Measurements from ENCODE around the gene PPA2.

The PPA2 gene

GRCh38 chr4:105436414-105436813 is 37.4 kb downstream of the PPA2 start:
- peaks cover 0 to 4% of the 10 kb centered on the region in 2 donors for H3K9me3 ChIP-seq (ENCODE audit: control insufficient read depth in 2 of 2, low read length in 2 of 2)

GRCh38 chr4:105434940-105435339 is 38.9 kb downstream of the PPA2 start:
- Histone ChIP-seq H3K4me3 (ENCODE audit: low read length in 2 of 2) (no peak overlapping the region), H3K36me3 (ENCODE audit: control insufficient read depth in 2 of 2, insufficient read depth in 2 of 2, low read length in 2 of 2) (peaks cover 37 to 39% of the 10 kb centered on the region in 2 donors)

More at GRCh38 chr4:105436414-105436813, 37.4 kb downstream of the PPA2 start:
- Histone ChIP-seq H3K27me3 (ENCODE audit: control insufficient read depth in 2 of 2, insufficient read depth in 2 of 2, low read length in 2 of 2) (no peaks in the 10 kb centered on the region), H3K27ac (ENCODE audit: low read depth in 2 of 2, low read length in 2 of 2) (no peak overlapping the region), H3K4me3 (ENCODE audit: low read length in 2 of 2) (no peak overlapping the region), H3K9ac (ENCODE audit: low read depth in 1 of 2, low read length in 2 of 2) (no peak overlapping the region), H3K36me3 (ENCODE audit: control insufficient read depth in 2 of 2, insufficient read depth in 2 of 2, low read length in 2 of 2) (peaks cover 35 to 46% of the 10 kb centered on the region in 2 donors), H3K4me1 (ENCODE audit: control insufficient read depth in 2 of 2, insufficient read depth in 2 of 2, low read length in 2 of 2) (no peaks in the 10 kb centered on the region)

GRCh38 chr4:105433421-105433820 is 40.4 kb downstream of the PPA2 start:
- Histone ChIP-seq H3K9me3 (ENCODE audit: control insufficient read depth in 2 of 2, low read length in 2 of 2) (peaks cover 0 to 4% of the 10 kb centered on the region in 2 donors), H3K36me3 (ENCODE audit: control insufficient read depth in 2 of 2, insufficient read depth in 2 of 2, low read length in 2 of 2) (peaks cover 39% of the 10 kb centered on the region in 2 donors), H3K4me1 (ENCODE audit: control insufficient read depth in 2 of 2, insufficient read depth in 2 of 2, low read length in 2 of 2) (no peaks in the 10 kb centered on the region), H3K27ac (ENCODE audit: low read depth in 2 of 2, low read length in 2 of 2) (no peak overlapping the region), H3K27me3 (ENCODE audit: control insufficient read depth in 2 of 2, insufficient read depth in 2 of 2, low read length in 2 of 2) (no peaks in the 10 kb centered on the region), H3K4me3 (ENCODE audit: low read length in 2 of 2) (no peak overlapping the region), H3K9ac (ENCODE audit: low read depth in 1 of 2, low read length in 2 of 2) (no peak overlapping the region)

More at GRCh38 chr4:105434940-105435339, 38.9 kb downstream of the PPA2 start:
- Histone ChIP-seq H3K27me3 (ENCODE audit: control insufficient read depth in 2 of 2, insufficient read depth in 2 of 2, low read length in 2 of 2) (no peaks in the 10 kb centered on the region), H3K4me1 (ENCODE audit: control insufficient read depth in 2 of 2, insufficient read depth in 2 of 2, low read length in 2 of 2) (no peaks in the 10 kb centered on the region), H3K9me3 (ENCODE audit: control insufficient read depth in 2 of 2, low read length in 2 of 2) (peaks cover 0 to 4% of the 10 kb centered on the region in 2 donors), H3K9ac (ENCODE audit: low read depth in 1 of 2, low read length in 2 of 2) (no peak overlapping the region), H3K27ac (ENCODE audit: low read depth in 2 of 2, low read length in 2 of 2) (no peak overlapping the region)

- Histone ChIP-seq H3K4me3 (ENCODE audit: low read length in 2 of 2) (no peak overlapping the region), H3K36me3 (ENCODE audit: control insufficient read depth in 2 of 2, insufficient read depth in 2 of 2, low read length in 2 of 2) (peaks cover 35% of the 10 kb centered on the region in 2 donors), H3K27me3 (ENCODE audit: control insufficient read depth in 2 of 2, insufficient read depth in 2 of 2, low read length in 2 of 2) (no peaks in the 10 kb centered on the region), H3K9ac (ENCODE audit: low read depth in 1 of 2, low read length in 2 of 2) (no peak overlapping the region), H3K4me1 (ENCODE audit: control insufficient read depth in 2 of 2, insufficient read depth in 2 of 2, low read length in 2 of 2) (no peaks in the 10 kb centered on the region), H3K9me3 (ENCODE audit: control insufficient read depth in 2 of 2, low read length in 2 of 2) (peaks cover 0 to 4% of the 10 kb centered on the region in 2 donors), H3K27ac (ENCODE audit: low read depth in 2 of 2, low read length in 2 of 2) (no peak overlapping the region)
Measured at GRCh38 chr4:105432438-105432837, 41.4 kb downstream of the PPA2 start.

- H3K36me3 ChIP-seq (ENCODE audit: control insufficient read depth in 2 of 2, insufficient read depth in 2 of 2, low read length in 2 of 2) = peaks cover 29 to 36% of the 10 kb centered on the region in 2 donors
Measured at GRCh38 chr4:105430811-105431210, 43.1 kb downstream of the PPA2 start.

GRCh38 chr4:105426187-105426897 is 47.5 kb downstream of the PPA2 start:
- Histone ChIP-seq H3K4me3 (ENCODE audit: low read length in 2 of 2) (no peak overlapping the region), H3K36me3 (ENCODE audit: control insufficient read depth in 2 of 2, insufficient read depth in 2 of 2, low read length in 2 of 2) (peaks cover 5 to 25% of the 10 kb centered on the region in 2 donors), H3K27ac (ENCODE audit: low read depth in 2 of 2, low read length in 2 of 2) (no peak overlapping the region)

More at GRCh38 chr4:105430811-105431210, 43.1 kb downstream of the PPA2 start:
- no peak overlapping the region for H3K4me3 ChIP-seq (ENCODE audit: low read length in 2 of 2)
- no peaks in the 10 kb centered on the region for H3K4me1 ChIP-seq (ENCODE audit: control insufficient read depth in 2 of 2, insufficient read depth in 2 of 2, low read length in 2 of 2)
- no peak overlapping the region for H3K27ac ChIP-seq (ENCODE audit: low read depth in 2 of 2, low read length in 2 of 2)
- no peaks in the 10 kb centered on the region for H3K9me3 ChIP-seq (ENCODE audit: control insufficient read depth in 2 of 2, low read length in 2 of 2)
- H3K27me3 ChIP-seq (ENCODE audit: control insufficient read depth in 2 of 2, insufficient read depth in 2 of 2, low read length in 2 of 2) = no peaks in the 10 kb centered on the region
- no peak overlapping the region for H3K9ac ChIP-seq (ENCODE audit: low read depth in 1 of 2, low read length in 2 of 2)

GRCh38 chr4:105422207-105422920 is 51.5 kb downstream of the PPA2 start:
- peaks cover 5 to 22% of the 10 kb centered on the region in 2 donors for H3K36me3 ChIP-seq (ENCODE audit: control insufficient read depth in 2 of 2, insufficient read depth in 2 of 2, low read length in 2 of 2)
- H3K27ac ChIP-seq (ENCODE audit: low read depth in 2 of 2, low read length in 2 of 2) = no peak overlapping the region
- H3K4me3 ChIP-seq (ENCODE audit: low read length in 2 of 2) = no peak overlapping the region
- H3K27me3 ChIP-seq (ENCODE audit: control insufficient read depth in 2 of 2, insufficient read depth in 2 of 2, low read length in 2 of 2) = no peaks in the 10 kb centered on the region
- no peaks in the 10 kb centered on the region for H3K9me3 ChIP-seq (ENCODE audit: control insufficient read depth in 2 of 2, low read length in 2 of 2)
- H3K9ac ChIP-seq (ENCODE audit: low read depth in 1 of 2, low read length in 2 of 2) = no peak overlapping the region
- H3K4me1 ChIP-seq (ENCODE audit: control insufficient read depth in 2 of 2, insufficient read depth in 2 of 2, low read length in 2 of 2) = no peaks in the 10 kb centered on the region

More at GRCh38 chr4:105426187-105426897, 47.5 kb downstream of the PPA2 start:
- Histone ChIP-seq H3K9me3 (ENCODE audit: control insufficient read depth in 2 of 2, low read length in 2 of 2) (no peaks in the 10 kb centered on the region), H3K27me3 (ENCODE audit: control insufficient read depth in 2 of 2, insufficient read depth in 2 of 2, low read length in 2 of 2) (no peaks in the 10 kb centered on the region), H3K9ac (ENCODE audit: low read depth in 1 of 2, low read length in 2 of 2) (no peak overlapping the region), H3K4me1 (ENCODE audit: control insufficient read depth in 2 of 2, insufficient read depth in 2 of 2, low read length in 2 of 2) (no peaks in the 10 kb centered on the region)

GRCh38 chr4:105417624-105418023 is 56.2 kb downstream of the PPA2 start:
- Histone ChIP-seq H3K4me1 (ENCODE audit: control insufficient read depth in 2 of 2, insufficient read depth in 2 of 2, low read length in 2 of 2) (no peaks in the 10 kb centered on the region), H3K27me3 (ENCODE audit: control insufficient read depth in 2 of 2, insufficient read depth in 2 of 2, low read length in 2 of 2) (no peaks in the 10 kb centered on the region), H3K36me3 (ENCODE audit: control insufficient read depth in 2 of 2, insufficient read depth in 2 of 2, low read length in 2 of 2) (peaks cover 6% of the 10 kb centered on the region in 2 donors)

GRCh38 chr4:105415281-105415744 is 58.5 kb downstream of the PPA2 start:
- Histone ChIP-seq H3K4me3 (ENCODE audit: low read length in 2 of 2) (no peak overlapping the region), H3K27ac (ENCODE audit: low read depth in 2 of 2, low read length in 2 of 2) (no peak overlapping the region), H3K27me3 (ENCODE audit: control insufficient read depth in 2 of 2, insufficient read depth in 2 of 2, low read length in 2 of 2) (no peaks in the 10 kb centered on the region), H3K36me3 (ENCODE audit: control insufficient read depth in 2 of 2, insufficient read depth in 2 of 2, low read length in 2 of 2) (peaks cover 4 to 6% of the 10 kb centered on the region in 2 donors), H3K9me3 (ENCODE audit: control insufficient read depth in 2 of 2, low read length in 2 of 2) (no peaks in the 10 kb centered on the region), H3K4me1 (ENCODE audit: control insufficient read depth in 2 of 2, insufficient read depth in 2 of 2, low read length in 2 of 2) (no peaks in the 10 kb centered on the region), H3K9ac (ENCODE audit: low read depth in 1 of 2, low read length in 2 of 2) (no peak overlapping the region)

More at GRCh38 chr4:105417624-105418023, 56.2 kb downstream of the PPA2 start:
- H3K4me3 ChIP-seq (ENCODE audit: low read length in 2 of 2) = no peak overlapping the region
- H3K9ac ChIP-seq (ENCODE audit: low read depth in 1 of 2, low read length in 2 of 2) = no peak overlapping the region
- H3K27ac ChIP-seq (ENCODE audit: low read depth in 2 of 2, low read length in 2 of 2) = no peak overlapping the region
- no peaks in the 10 kb centered on the region for H3K9me3 ChIP-seq (ENCODE audit: control insufficient read depth in 2 of 2, low read length in 2 of 2)

- H3K4me1 ChIP-seq (ENCODE audit: control insufficient read depth in 2 of 2, insufficient read depth in 2 of 2, low read length in 2 of 2) = no peaks in the 10 kb centered on the region
- H3K9ac ChIP-seq (ENCODE audit: low read depth in 1 of 2, low read length in 2 of 2) = no peak overlapping the region
- no peak overlapping the region for H3K4me3 ChIP-seq (ENCODE audit: low read length in 2 of 2)
- peaks cover 4 to 6% of the 10 kb centered on the region in 2 donors for H3K36me3 ChIP-seq (ENCODE audit: control insufficient read depth in 2 of 2, insufficient read depth in 2 of 2, low read length in 2 of 2)
- no peaks in the 10 kb centered on the region for H3K27me3 ChIP-seq (ENCODE audit: control insufficient read depth in 2 of 2, insufficient read depth in 2 of 2, low read length in 2 of 2)
- no peak overlapping the region for H3K27ac ChIP-seq (ENCODE audit: low read depth in 2 of 2, low read length in 2 of 2)
- no peaks in the 10 kb centered on the region for H3K9me3 ChIP-seq (ENCODE audit: control insufficient read depth in 2 of 2, low read length in 2 of 2)
Measured at GRCh38 chr4:105414316-105414715, 59.5 kb downstream of the PPA2 start.
